ENCODE results near the gene BEND5. TPM values are rescaled to one million over a fixed set of nuclear protein-coding genes. Genes with fewer than 3 reads are reported as not detected.

BEND5 gene
- total RNA-seq, 1 donor from 2014 or later = 6.3 TPM

- DNase-seq (ENCODE audit: low spot score) = no peak
Measured at GRCh38 chr1:48765335-48765734, 11.4 kb downstream of the BEND5 start.

- peak; percentile 52 for DNase-seq (ENCODE audit: low spot score)
Measured at GRCh38 chr1:48761986-48762385, 14.7 kb downstream of the BEND5 start.

DNA sequence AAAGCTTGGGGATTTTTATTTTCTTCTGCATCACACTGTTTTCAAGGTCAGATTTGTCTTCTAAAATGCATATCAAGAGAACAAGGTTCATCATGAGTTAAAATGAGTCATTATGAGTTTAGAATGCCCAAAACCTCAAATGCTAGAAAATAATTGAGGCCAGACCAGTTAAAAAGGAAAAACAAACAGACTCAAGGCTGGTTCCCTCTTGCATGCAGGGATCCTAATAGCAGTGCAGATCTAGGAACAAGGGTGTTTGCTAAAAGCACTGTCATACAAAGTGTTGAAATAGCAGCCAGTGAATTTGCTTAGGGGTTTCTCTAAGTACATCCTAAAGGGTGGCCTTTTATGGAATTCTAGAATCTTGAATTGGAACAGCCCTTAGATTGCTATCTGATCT is 15.3 kb downstream of the BEND5 start:
- peak; percentile 43 for DNase-seq (ENCODE audit: low spot score)

DNA sequence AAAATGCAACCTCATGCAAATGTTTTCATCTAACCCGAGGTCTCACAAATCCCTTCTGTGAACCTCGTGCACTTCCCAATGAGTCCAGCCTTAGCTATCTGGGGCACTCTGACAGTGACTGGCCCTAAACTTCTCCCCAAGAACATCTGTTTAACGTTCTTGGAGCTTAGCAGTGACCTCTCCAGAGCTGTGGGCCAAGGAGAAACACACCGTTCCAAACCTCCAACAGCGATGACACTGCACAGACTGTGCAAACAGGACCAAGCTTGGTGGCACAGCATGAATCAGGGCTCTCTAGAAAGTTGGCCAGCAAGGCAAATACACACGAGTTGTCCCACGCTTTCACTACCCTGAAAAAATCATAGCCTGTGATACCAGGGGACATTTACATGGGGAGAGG is 15.8 kb downstream of the BEND5 start:
- DNase-seq (ENCODE audit: low spot score) = peak; percentile 57

DNA sequence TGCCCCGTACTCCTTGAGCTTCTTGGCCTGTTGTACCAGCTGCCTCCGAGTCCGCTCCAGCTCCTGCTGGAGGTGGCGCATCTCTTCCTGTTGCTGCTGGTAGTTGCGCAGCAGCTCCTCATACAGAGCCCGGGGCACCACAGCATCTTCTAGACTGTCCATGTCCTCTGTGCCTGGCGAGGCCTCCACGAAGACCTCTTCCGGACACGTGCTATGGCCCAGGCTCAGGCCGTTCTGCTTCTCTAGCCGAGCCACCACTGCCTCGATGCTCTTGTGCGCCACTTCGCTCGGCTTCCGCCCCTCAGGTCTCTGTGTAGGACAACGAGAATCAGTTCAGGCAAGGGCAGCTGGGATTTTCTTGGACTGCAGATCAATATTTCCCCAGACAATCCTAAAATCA is 17.7 kb downstream of the BEND5 start:
- no peak for DNase-seq (ENCODE audit: low spot score)

GRCh38 chr1:48757363-48757762 is 19.3 kb downstream of the BEND5 start:
- DNase-seq (ENCODE audit: low spot score) = no peak

DNA sequence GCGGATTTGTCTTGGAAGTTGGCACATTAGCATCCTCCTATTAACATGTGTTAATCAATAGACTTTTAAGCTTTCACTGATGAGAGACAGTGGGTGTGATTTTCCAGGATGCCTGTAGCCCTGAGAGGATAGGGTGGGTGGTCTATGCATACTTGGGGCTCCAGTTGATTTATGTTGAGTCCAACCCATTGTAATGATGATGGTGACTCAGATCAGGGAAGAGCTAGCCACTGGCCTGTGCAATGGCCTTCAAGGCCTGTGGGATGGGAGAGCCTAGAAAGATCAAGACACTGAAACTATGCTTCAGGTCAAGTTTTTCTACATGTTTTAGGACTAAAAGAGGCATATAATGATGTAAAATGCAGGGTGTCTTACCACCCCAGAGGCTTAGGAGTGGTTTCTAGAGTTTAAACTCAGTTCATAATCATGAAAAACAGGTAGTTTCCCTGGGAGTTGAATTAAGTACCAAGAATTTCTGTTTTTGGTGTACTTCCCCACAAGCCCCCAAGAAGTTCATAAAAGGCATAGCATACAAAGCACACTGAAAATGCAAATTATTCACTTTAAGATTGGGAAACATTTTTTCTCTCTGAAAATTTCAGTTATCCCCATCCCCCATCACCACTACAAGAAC is 19.9 kb downstream of the BEND5 start:
- no peak for DNase-seq (ENCODE audit: low spot score)

DNA sequence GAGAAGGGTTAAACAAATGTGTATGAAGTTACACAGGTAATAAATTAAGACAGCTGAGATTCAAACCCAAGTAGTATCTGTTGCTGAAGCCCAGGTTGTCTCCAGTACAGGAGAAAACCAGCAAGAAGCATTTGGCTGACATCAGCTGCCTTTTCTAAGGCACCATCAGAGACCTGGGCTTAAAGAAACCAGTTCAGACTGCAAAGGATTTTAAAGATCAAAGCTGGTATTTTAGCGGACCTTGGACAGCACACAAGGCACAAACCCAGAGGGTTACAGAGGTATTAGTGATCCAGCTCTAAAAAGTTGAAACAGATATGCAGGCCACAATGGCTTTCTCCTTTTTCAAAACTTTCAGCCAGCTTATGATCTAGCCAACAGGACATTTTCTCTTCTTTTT is 23.4 kb downstream of the BEND5 start:
- peak; percentile 94 for DNase-seq (ENCODE audit: low spot score)

- DNase-seq (ENCODE audit: low spot score) = no peak
Measured at GRCh38 chr1:48750109-48750508, 26.6 kb downstream of the BEND5 start.

DNA sequence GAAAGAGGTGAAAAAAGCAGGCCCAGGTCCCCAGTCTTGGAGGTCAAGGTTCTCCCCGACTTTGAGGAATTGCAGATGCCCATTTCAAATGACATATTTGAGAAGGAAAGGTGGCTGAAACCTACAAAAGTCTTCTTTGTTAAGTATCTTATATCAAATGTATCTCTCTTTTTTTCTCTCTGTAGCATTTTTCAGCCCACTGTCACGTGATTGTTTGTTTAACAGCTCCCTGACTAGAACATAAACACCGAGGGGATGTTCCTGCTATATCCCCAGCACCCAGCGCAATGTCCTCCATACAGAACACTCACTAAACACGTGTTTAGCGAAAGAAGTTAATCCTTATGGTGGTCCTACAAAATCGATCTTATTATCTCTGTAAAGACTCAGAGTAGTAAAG is 27.6 kb downstream of the BEND5 start:
- DNase-seq (ENCODE audit: low spot score) = no peak

GRCh38 chr1:48746906-48747305 is 29.8 kb downstream of the BEND5 start:
- no peak for DNase-seq (ENCODE audit: low spot score)

DNA sequence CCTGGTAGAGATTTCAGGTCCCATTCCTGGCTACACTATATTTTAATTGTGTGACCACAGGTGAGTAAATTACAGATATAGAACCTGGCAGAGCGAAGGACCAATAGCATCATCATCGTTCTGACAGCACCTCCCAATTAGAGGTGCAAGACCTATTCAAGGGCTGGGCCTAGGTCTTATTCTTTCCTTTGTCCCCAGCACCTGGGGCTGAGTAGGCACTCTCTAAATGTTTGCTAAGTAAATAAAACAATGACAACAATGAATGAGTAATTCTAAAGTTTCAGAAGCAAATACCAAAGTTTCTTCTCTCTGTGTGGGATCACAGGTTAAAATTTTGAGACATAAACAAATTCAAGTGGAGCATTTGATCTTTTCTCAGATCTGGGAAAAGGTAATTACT is 32.7 kb downstream of the BEND5 start:
- DNase-seq (ENCODE audit: low spot score) = no peak

- DNase-seq (ENCODE audit: low spot score) = no peak
Measured at GRCh38 chr1:48743480-48743879, 33.2 kb downstream of the BEND5 start.

DNA sequence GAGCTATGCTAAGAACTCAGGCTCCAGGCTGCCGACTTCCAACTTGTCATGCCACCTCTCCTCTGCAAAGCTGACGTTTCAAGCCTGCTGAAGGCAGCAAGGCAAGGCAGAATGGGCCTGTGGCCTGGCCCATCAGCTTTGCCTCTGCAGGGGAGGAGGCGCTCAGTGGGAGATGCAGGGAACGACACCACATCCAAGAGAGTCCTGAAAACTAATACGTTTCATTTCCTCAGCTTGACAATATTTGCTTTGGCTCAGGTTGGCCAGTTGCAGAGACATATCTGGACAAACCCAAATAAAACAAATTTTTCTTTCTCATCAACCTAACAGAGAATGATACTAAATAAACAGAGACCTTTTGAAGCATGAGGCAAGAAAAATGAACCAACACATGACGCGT is 35.3 kb downstream of the BEND5 start:
- DNase-seq (ENCODE audit: low spot score) = no peak

DNA sequence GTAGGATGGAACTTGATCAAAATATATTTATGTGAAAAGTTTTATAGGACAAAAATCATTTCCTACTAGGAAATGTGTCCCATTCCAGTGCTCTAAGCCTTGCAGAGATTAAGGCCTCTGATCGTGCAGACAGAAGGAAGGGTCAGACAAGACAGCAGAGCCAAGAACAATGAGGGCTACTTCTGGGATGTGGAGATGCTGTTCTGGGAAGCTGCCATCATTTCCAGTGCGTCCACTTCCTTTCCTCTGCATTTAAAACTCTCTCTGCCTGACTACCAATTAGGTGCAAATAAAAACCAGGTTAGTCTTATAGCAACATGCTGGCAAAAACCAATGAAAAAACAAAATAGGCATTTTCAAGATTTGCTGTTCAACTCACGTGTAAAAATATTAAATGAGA is 36.1 kb downstream of the BEND5 start:
- DNase-seq (ENCODE audit: low spot score) = peak; percentile 14

DNA sequence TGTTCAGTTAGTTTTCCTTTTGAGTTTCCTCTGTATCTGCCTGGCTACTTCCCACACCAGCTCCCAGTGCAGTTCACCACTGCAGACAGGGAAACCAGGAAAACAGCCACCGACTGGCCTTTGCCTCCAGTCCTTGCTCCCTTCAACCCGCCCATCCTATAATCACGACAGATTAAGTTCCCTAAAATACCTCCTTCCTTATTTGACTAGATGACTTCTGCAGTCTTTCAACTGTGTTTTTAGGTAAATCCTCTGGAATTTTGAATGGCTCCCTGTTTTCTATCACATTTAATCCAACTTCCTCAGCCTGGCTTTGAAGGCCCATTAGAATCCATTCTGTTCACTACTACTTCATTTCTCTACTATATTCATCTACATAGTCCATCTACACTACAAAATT is 37.6 kb downstream of the BEND5 start:
- peak; percentile 97 for DNase-seq (ENCODE audit: low spot score)

DNA sequence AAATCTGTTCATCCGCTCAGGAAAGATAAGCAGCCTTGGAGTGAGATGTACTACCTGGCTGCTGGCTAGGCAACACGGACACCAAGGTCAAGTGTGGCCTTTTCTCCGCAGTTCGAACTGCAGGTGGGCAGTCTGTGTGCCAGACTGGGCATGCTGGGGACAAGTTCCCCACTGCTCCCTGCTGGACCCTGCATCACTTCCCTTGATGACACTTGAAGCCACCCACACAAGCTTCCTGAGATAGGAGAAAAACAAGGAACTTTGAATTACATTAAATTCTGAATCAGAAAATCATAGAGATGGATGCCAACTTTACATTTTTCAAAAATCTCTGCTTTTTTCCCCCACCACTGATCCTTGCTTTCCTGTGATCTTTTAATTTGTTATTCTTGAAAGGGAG is 38.3 kb downstream of the BEND5 start:
- no peak for DNase-seq (ENCODE audit: low spot score)

DNA sequence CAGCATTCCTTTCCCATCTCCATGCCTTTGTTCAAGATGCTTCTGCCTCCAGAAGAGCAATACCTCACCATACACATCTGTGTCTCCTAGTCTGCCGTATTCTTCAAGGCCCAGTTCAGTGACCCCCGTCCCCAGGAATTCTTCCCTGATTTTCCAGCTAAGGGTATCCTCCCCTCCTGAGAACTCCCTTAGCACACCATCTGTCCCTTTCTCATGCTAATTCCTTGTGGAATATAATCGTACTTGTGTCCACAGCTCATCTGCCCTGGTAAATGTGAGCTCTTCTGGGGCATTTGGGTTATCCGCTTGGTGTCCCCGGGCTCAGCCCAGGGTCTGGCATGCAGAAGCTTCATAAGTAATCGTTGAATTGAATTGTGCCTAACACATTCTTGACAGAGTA is 40.9 kb downstream of the BEND5 start:
- DNase-seq (ENCODE audit: low spot score) = no peak

DNA sequence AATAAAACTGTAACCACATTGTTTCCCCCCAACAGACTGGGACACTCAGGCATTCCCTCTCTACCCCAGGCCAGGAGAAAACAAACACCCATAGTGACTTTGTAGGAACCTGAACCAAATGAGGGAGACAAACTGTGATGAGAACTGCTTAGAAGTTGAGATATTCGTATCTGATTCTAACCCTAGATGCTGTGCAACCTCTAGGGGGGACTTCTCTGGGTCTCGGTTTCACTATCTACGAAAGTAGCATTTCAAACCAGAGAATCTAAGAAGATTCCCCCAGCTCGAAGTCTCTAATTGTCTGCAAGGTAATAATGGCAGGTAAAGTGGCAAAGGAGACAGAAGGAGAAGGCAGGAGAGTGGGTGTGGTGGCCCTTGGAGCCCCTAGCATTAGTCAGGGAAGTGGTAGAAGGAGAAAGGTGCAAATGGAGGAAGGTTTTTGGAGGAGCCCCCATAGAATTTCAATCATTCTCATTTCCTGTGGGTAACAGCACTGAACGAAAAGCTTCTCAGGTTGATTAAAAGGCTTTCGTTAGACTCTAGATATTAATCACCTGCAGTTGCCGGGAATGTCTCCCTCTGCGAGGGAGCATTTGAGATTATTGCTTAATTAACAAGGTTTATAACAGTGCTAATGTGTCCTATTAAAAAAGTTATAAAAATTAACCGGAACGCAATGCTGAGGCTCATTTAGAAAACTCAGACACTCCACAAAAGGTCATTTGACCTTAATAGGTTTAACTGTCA is 46.4 kb downstream of the BEND5 start:
- no peak for DNase-seq (ENCODE audit: low spot score)

DNA sequence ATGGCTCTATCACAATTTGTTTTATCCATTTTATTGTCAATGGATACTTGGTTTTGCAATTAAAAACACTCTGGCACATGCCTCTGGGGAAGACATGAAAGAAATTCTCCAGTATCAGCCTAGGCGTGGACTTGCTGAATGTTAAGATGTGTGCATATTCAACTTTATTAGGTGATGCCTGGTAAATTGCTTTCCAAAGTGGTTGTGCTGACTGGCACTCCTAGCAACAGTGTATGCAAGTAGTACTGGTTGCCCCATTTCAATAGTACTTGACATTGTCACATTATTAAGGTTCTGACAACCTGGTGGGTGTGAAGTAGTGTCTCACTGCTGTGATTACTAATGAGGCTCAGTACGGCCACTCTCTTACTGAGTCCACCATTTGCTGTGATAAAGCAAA is 48.1 kb downstream of the BEND5 start:
- no peak for DNase-seq (ENCODE audit: low spot score)

GRCh38 chr1:48726557-48727215 is 50.0 kb downstream of the BEND5 start:
- DNase-seq (ENCODE audit: low spot score) = no peak

- no peak for DNase-seq (ENCODE audit: low spot score)
Measured at GRCh38 chr1:48726139-48726538, 50.6 kb downstream of the BEND5 start.
